ELF-1 (cell line): ENCODE measurements around the gene WBP11.

Source experiments
- DNase-seq: peaks from one replicate; pipeline ENCODE4 v3.0.0-alpha.2; 2016; ENCODE audit warnings: low read depth, low spot score

WBP11 gene

GRCh38 chr12:14803011-14803829 lies at the start of gene WBP11, which contains the start of gene C12orf60:
WBP11 (minus strand) TSS chr12:14803478; CDS start chr12:14801383, 2,095 bp downstream.
C12orf60 (plus strand) TSS chr12:14803670; CDS start chr12:14822936, 19,266 bp downstream.
- peak; percentile 98 for DNase-seq

DNA sequence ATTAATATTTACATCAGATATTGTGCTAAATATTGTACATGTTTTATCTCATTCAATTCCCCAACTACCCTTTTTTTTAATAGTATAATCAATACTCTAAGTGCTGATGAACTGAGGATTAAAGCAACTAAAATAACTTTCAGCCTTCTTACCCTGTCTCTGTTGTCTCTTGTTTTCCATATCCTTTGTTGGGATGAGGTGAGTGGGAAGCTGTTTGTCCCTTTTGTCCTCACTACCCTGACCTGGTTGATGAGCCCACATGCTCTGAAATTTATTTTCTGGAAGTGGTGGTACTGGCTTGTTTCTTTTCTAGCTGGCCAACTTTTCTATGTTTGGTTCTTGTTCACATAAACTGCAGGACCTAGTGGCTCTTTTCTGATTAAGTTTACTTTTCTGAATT lies 49.6 kb upstream of the WBP11 start:
- no peak for DNase-seq

GRCh38 chr12:14850929-14851663 lies 47.8 kb upstream of the WBP11 start:
- peak; percentile 87 for DNase-seq

DNA sequence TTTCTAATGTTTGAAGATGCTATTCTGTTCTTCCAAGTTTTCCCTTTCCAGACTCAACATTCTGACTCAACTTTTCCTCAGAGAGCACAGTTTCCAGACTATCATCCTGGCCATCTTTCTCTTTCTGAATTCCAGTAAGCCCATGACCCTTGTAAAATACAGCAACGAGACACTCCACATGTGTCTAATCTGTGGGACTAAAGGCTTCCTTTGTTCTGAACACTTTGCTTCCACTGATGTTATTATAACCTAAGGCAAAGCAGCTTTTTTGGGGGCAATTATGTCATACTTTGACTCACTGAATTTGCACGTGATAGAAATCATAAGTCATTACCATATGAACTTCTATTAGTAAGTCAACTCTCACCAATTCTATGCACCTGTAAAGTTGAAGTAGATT lies 46.4 kb upstream of the WBP11 start:
- DNase-seq, result no peak

GRCh38 chr12:14846876-14847580 lies 43.8 kb upstream of the WBP11 start:
- DNase-seq, result no peak

GRCh38 chr12:14846042-14846587 lies 42.8 kb upstream of the WBP11 start:
- no peak for DNase-seq

GRCh38 chr12:14845350-14845750 lies 42.1 kb upstream of the WBP11 start:
- peak; percentile 27 for DNase-seq

- no peak for DNase-seq
These were observed 41.1 kb upstream of the WBP11 start for GRCh38 chr12:14844401-14844800.

GRCh38 chr12:14843425-14843887 lies 40.2 kb upstream of the WBP11 start, which contains the start of gene ART4:
ART4 (minus strand) TSS chr12:14843526; CDS start chr12:14843113, 413 bp downstream.
- peak; percentile 68 for DNase-seq

DNA sequence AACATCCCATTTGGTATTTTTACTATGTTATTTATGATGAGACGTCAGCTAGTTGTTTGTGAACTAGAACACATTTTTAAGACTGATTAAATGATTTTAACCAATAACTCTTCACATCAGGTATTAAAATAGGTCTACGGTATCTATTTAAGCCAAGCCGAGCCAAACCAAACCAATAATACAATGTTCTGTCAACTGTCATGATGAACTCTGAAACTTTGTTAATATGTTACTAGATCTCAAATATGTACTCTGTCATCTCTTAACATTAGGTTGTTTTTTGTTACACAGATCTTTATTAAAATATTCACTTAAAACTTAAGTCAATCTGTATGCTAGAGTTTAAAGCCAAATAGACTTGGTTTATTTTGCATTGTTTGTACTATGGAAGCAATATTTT lies 39.0 kb upstream of the WBP11 start:
- DNase-seq, result no peak

DNA sequence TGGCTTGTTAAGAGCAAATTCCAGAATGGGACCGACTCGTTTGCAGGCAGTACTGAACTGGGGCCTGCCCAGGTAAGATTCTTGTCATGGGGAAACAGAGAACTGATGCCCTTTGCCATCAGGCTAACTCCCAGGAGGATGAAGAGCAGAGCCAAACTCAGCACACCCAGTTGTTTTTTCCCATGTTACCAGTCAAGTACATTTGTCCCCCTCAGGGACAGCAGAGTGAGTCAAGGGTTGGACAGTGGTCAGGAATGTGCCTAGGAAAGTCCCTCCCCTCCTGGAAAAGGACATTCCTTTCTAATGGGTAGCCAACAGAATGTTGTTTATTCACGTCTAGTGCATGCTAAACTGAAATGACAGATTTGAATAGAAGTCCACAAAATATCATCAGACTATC lies 38.5 kb upstream of the WBP11 start:
- DNase-seq, result peak; percentile 56

- no peak for DNase-seq
These were observed 37.3 kb upstream of the WBP11 start for GRCh38 chr12:14840616-14841015.

- no peak for DNase-seq
These were observed 36.0 kb upstream of the WBP11 start for GRCh38 chr12:14839262-14839661.

DNA sequence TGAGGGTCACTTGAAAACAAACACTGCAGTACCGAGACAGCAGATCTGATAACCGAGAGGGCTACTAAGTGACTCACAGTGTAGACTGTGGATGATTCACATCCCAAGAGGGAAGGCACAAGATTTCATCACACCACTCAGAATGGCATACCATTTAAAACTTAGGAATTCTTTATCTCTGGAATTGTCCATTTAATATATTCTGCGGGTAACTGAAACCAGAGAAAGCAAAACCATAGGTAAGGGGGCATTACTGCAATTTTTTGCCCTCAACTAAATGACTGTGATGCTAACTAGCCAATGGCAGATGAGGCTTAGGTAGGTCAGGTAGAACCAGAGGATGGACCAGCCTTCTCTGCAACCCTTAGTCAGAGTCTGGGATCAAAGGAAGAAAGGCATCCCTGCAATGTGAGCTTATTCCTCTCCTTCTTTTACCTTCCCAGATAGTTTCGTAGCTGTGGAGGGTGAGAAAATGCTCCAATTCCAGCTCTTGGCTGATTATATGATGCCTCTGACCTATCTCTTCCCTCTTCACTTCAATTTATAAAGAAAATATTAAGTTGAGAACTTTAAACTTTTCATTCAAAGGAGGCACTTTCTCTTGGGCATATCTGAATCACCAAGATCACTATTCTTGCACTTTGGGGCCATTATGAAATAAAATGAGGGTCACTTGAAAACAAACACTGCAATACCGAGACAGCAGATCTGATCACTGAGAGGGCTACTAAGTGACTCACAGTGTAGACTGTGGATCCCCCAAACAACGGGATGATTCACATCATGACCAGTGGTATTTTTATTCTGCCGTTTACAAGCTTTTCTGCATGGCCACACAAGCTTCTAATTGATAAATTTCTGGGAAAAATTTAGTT lies 33.3 kb upstream of the WBP11 start:
- DNase-seq, result peak; percentile 26

- DNase-seq, result no peak
These were observed 31.2 kb upstream of the WBP11 start for GRCh38 chr12:14834509-14834908.

- no peak for DNase-seq
These were observed 30.7 kb upstream of the WBP11 start for GRCh38 chr12:14833952-14834351.

GRCh38 chr12:14833336-14833735 lies 30.1 kb upstream of the WBP11 start:
- no peak for DNase-seq

DNA sequence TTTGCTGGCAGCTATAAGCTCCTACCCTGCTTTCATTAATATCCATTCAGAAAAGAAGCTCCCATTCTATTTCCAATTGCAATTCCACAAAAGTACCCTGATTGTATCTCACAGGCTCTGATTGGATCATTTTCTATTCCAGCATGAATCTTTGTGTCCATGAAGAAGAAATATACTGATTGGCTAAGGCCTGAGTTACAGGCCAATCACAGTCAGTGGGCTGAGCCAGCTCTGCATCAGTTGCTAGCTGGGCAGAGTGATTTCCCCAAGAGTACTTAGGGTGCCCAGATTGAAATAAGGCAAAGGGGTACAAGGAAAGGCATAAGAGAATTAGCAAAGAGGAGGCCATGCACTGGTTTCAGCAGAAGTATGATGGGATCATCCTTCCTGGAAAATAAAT lies 25.6 kb upstream of the WBP11 start:
- DNase-seq, result no peak

DNA sequence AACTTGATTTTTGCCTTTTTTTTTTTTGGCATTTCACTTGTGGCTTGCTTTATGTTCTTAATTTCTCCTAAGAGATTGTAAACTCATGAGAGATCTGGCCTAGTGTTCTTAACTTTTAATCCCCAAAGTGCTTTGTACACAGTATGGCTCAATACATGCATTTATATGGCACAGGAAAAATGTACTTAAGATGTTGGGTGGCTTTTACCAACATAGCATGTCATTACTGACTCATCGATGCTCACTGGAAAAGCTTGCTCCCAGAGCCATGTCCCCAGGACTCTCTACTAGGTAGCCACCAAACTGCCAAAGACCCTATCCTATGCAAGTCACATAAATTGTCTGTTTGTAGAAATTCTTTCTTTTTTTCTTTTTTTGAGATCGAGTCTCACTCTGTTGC lies 23.8 kb upstream of the WBP11 start:
- no peak for DNase-seq

GRCh38 chr12:14826491-14826890 lies 23.2 kb upstream of the WBP11 start:
- DNase-seq, result no peak

GRCh38 chr12:14825256-14825655 lies 22.0 kb upstream of the WBP11 start:
- no peak for DNase-seq
